Measurements from ENCODE around the gene UIMC1.

DNA sequence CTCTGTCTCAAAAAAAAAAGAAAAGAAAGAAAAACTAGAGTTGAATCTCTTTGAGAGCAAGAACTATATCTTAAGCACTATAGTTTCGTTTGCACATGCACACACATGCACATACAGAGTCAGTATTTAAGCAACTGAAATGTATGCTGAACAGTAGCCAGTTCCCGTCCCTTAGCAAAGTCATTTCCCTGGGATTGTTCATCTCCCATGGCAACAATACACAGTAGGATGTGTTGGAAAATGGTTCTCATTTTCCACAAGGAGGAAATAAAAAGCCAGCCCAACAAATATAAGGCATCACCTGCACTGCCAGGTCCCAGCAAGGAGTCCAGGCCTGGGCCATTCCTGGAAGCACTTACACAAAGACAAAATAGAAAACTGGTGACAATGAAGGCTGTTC is 11.8 kb upstream of the UIMC1 start:
- TF ChIP-seq, protein P1, sequence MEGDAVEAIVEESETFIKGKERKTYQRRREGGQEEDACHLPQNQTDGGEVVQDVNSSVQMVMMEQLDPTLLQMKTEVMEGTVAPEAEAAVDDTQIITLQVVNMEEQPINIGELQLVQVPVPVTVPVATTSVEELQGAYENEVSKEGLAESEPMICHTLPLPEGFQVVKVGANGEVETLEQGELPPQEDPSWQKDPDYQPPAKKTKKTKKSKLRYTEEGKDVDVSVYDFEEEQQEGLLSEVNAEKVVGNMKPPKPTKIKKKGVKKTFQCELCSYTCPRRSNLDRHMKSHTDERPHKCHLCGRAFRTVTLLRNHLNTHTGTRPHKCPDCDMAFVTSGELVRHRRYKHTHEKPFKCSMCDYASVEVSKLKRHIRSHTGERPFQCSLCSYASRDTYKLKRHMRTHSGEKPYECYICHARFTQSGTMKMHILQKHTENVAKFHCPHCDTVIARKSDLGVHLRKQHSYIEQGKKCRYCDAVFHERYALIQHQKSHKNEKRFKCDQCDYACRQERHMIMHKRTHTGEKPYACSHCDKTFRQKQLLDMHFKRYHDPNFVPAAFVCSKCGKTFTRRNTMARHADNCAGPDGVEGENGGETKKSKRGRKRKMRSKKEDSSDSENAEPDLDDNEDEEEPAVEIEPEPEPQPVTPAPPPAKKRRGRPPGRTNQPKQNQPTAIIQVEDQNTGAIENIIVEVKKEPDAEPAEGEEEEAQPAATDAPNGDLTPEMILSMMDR (IDR thresholded peaks at IDR 0.05) = no peak
- TF ChIP-seq MXI1 (IDR thresholded peaks at IDR 0.05; ENCODE audit: low read depth, low read length) = no peak
- TF ChIP-seq JUND (IDR thresholded peaks at IDR 0.05) = no peak
- TF ChIP-seq EZH2phosphoT487 (IDR thresholded peaks at IDR 0.05; ENCODE audit: borderline replicate concordance, low read depth) = no peak
- TF ChIP-seq, protein P2, sequence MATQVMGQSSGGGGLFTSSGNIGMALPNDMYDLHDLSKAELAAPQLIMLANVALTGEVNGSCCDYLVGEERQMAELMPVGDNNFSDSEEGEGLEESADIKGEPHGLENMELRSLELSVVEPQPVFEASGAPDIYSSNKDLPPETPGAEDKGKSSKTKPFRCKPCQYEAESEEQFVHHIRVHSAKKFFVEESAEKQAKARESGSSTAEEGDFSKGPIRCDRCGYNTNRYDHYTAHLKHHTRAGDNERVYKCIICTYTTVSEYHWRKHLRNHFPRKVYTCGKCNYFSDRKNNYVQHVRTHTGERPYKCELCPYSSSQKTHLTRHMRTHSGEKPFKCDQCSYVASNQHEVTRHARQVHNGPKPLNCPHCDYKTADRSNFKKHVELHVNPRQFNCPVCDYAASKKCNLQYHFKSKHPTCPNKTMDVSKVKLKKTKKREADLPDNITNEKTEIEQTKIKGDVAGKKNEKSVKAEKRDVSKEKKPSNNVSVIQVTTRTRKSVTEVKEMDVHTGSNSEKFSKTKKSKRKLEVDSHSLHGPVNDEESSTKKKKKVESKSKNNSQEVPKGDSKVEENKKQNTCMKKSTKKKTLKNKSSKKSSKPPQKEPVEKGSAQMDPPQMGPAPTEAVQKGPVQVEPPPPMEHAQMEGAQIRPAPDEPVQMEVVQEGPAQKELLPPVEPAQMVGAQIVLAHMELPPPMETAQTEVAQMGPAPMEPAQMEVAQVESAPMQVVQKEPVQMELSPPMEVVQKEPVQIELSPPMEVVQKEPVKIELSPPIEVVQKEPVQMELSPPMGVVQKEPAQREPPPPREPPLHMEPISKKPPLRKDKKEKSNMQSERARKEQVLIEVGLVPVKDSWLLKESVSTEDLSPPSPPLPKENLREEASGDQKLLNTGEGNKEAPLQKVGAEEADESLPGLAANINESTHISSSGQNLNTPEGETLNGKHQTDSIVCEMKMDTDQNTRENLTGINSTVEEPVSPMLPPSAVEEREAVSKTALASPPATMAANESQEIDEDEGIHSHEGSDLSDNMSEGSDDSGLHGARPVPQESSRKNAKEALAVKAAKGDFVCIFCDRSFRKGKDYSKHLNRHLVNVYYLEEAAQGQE (IDR thresholded peaks at IDR 0.05; ENCODE audit: low read depth, low read length) = no peak
- TF ChIP-seq RAD21 (IDR thresholded peaks at IDR 0.05; ENCODE audit: low read length) = no peak
- TF ChIP-seq SMC3 (IDR thresholded peaks at IDR 0.05; ENCODE audit: low read depth, low read length) = no peak
